GM23338 (cell line): ENCODE data around the gene PDE6H. TPM values are rescaled to one million over a fixed set of nuclear protein-coding genes. Genes with fewer than 3 reads are reported as not detected.

Experiments
- ATAC-seq: fragments of 200-7000 bp; cut with Tn5 transposase; 3 replicates; pipeline ENCODE4 v1.9.1; 2020
- DNase-seq: peaks from one replicate; pipeline ENCODE4 v3.0.0-alpha.2; 2015; ENCODE audit warnings: low spot score
- H2AFZ ChIP-seq: fragments of 200-600 bp; sonication (generic); 2 replicates; pipeline ENCODE4 v1.8.0; 2016; ENCODE audit warnings: antibody characterized with exemption, mild to moderate bottlenecking, moderate library complexity
- H3F3A ChIP-seq: fragments of 200-600 bp; sonication (generic); replicated peaks from 2 replicates; pipeline ENCODE4 v1.8.0; 2017; ENCODE audit warnings: antibody characterized with exemption, mixed run types, low read depth
- H3K27ac ChIP-seq: fragments of 200-600 bp; sonication (generic); 2 replicates; pipeline ENCODE4 v1.6.1; 2016; ENCODE audit warnings: low read depth
- H3K27me3 ChIP-seq: fragments of 200-600 bp; sonication (generic); 2 replicates; pipeline ENCODE4 v1.8.0; 2016; ENCODE audit warnings: mild to moderate bottlenecking, mixed run types, moderate library complexity; ENCODE audit not compliant: insufficient read depth
- H3K36me3 ChIP-seq: fragments of 200-600 bp; sonication (generic); 2 replicates; pipeline ENCODE4 v1.8.0; 2016; ENCODE audit warnings: mild to moderate bottlenecking; ENCODE audit not compliant: insufficient read depth
- H3K4me1 ChIP-seq: fragments of 200-600 bp; sonication (generic); 2 replicates; pipeline ENCODE4 v1.8.0; 2016; ENCODE audit warnings: mild to moderate bottlenecking, moderate library complexity; ENCODE audit not compliant: insufficient read depth
- H3K4me2 ChIP-seq: fragments of 200-600 bp; sonication (generic); 2 replicates; pipeline ENCODE4 v1.7.1; 2017; ENCODE audit warnings: mixed run types
- H3K4me3 ChIP-seq: fragments of 200-600 bp; sonication (generic); 2 replicates; pipeline ENCODE4 v1.6.1; 2016; ENCODE audit warnings: mixed run types
- H3K79me2 ChIP-seq: fragments of 200-600 bp; sonication (generic); replicated peaks from 2 replicates; pipeline ENCODE4 v1.8.0; 2017; ENCODE audit warnings: mild to moderate bottlenecking; ENCODE audit not compliant: insufficient read depth
- H3K9me2 ChIP-seq: fragments of 200-600 bp; sonication (generic); 2 replicates; pipeline ENCODE4 v1.8.0; 2017; ENCODE audit not compliant: insufficient read depth
- H4K20me1 ChIP-seq: fragments of 200-600 bp; sonication (generic); replicated peaks from 2 replicates; pipeline ENCODE4 v1.8.0; 2017; ENCODE audit warnings: mild to moderate bottlenecking; ENCODE audit not compliant: insufficient read depth
- H3K27ac Mint-ChIP-seq: 2 replicates; pipeline ENCODE4 v1.8.0; 2020; ENCODE audit warnings: inconsistent platforms, mild to moderate bottlenecking, moderate library complexity, mixed read lengths
- H3K27me3 Mint-ChIP-seq: 3 replicates; pipeline ENCODE4 v1.8.0; 2022; ENCODE audit warnings: low read depth, mild to moderate bottlenecking, moderate library complexity, mixed read lengths, inconsistent platforms; ENCODE audit not compliant: insufficient read depth, poor library complexity
- H3K36me3 Mint-ChIP-seq: 3 replicates; pipeline ENCODE4 v1.8.0; 2021; ENCODE audit warnings: low read depth, mild to moderate bottlenecking, inconsistent platforms, moderate library complexity, mixed read lengths
- H3K4me1 Mint-ChIP-seq: 3 replicates; pipeline ENCODE4 v1.8.0; 2020; ENCODE audit warnings: mild to moderate bottlenecking, inconsistent platforms, mixed read lengths
- H3K4me3 Mint-ChIP-seq: 3 replicates; pipeline ENCODE4 v1.8.0; 2021; ENCODE audit warnings: moderate library complexity, mild to moderate bottlenecking, inconsistent platforms, mixed read lengths
- H3K9me3 Mint-ChIP-seq: 3 replicates; pipeline ENCODE4 v1.8.0; 2020; ENCODE audit warnings: moderate library complexity, mild to moderate bottlenecking, inconsistent platforms, mixed read lengths
- CREB1 ChIP-seq: fragments of 250-450 bp; sonication (Bioruptor Pico); IDR thresholded peaks from 2 replicates; pipeline ENCODE4 v1.5.0; 2020; ENCODE audit warnings: low read depth, mild to moderate bottlenecking, moderate library complexity
- EZH2 ChIP-seq: fragments of 200-600 bp; sonication (generic); IDR thresholded peaks from one replicate; pipeline ENCODE4 v1.8.0; 2017; ENCODE audit warnings: antibody characterized with exemption, mild to moderate bottlenecking, low read depth; ENCODE audit not compliant: unreplicated experiment
- EZH2phosphoT487 ChIP-seq: fragments of 200-600 bp; sonication (generic); IDR thresholded peaks from one replicate; pipeline ENCODE4 v1.8.1; 2018; ENCODE audit warnings: antibody characterized with exemption; ENCODE audit not compliant: unreplicated experiment
- JUNB ChIP-seq: IDR thresholded peaks from one replicate; pipeline ENCODE4 v1.6.1; 2016; ENCODE audit warnings: antibody characterized with exemption; ENCODE audit not compliant: unreplicated experiment
- POLR2AphosphoS5 ChIP-seq: IDR thresholded peaks from 2 replicates; pipeline ENCODE4 v1.6.1; 2016; ENCODE audit warnings: antibody characterized with exemption, low read depth
- STAT1 ChIP-seq: IDR thresholded peaks from one replicate; pipeline ENCODE4 v1.6.1; 2016; ENCODE audit warnings: antibody characterized with exemption; ENCODE audit not compliant: unreplicated experiment
- ZNF114 ChIP-seq: fragments of 250-450 bp; sonication (Bioruptor Pico); IDR thresholded peaks from 2 replicates; pipeline ENCODE4 v1.5.0; 2020; ENCODE audit warnings: mild to moderate bottlenecking, moderate library complexity
- ZNF331 ChIP-seq: fragments of 250-450 bp; sonication (Bioruptor Pico); IDR thresholded peaks from 2 replicates; pipeline ENCODE4 v1.5.0; 2020; ENCODE audit warnings: low read depth, mild to moderate bottlenecking, moderate library complexity
- polyA plus RNA-seq: library from polyadenylated mRNA; unstranded; fragments of >200 nt; fragmentation: Nextera tagmentation; extraction: Ambion mirVana; gene quantifications from 2 replicates; pipeline ENCODE4 v1.2.1, GENCODE V29; 2016
- total RNA-seq: library from RNA; depleted of rRNA; stranded (reverse); fragments of >200 nt; shearing (Covaris generic); gene quantifications from 2 replicates; pipeline ENCODE4 v1.2.3, GENCODE V29; 2014
- TF ChIP-seq, protein P1 (sequence below): IDR thresholded peaks from 2 replicates; pipeline ENCODE4 v1.6.1; 2016; ENCODE audit warnings: antibody characterized with exemption
- TF ChIP-seq, protein P2 (sequence below), 2 experiments: fragments of 200-600 bp in 1 of 2; sonication (generic) in 1 of 2; conservative IDR thresholded peaks; 2 replicates each; pipeline versions ENCODE4 v1.5.1 to v1.6.1; 2016 to 2017; ENCODE audit warnings: antibody characterized with exemption in 2 of 2, low read depth in 2 of 2, mild to moderate bottlenecking in 2 of 2, moderate library complexity in 1 of 2
- TF ChIP-seq, protein P3 (sequence below): IDR thresholded peaks from one replicate; pipeline ENCODE4 v1.6.1; 2018; ENCODE audit warnings: antibody characterized with exemption; ENCODE audit not compliant: unreplicated experiment
- TF ChIP-seq, protein P4 (sequence below): fragments of 250-450 bp; sonication (Bioruptor Pico); IDR thresholded peaks from 2 replicates; pipeline ENCODE4 v1.5.0; 2020; ENCODE audit warnings: mild to moderate bottlenecking, moderate library complexity

Gene PDE6H
- total and polyA plus RNA-seq, 2 experiments from 2014 or later: not detected

DNA sequence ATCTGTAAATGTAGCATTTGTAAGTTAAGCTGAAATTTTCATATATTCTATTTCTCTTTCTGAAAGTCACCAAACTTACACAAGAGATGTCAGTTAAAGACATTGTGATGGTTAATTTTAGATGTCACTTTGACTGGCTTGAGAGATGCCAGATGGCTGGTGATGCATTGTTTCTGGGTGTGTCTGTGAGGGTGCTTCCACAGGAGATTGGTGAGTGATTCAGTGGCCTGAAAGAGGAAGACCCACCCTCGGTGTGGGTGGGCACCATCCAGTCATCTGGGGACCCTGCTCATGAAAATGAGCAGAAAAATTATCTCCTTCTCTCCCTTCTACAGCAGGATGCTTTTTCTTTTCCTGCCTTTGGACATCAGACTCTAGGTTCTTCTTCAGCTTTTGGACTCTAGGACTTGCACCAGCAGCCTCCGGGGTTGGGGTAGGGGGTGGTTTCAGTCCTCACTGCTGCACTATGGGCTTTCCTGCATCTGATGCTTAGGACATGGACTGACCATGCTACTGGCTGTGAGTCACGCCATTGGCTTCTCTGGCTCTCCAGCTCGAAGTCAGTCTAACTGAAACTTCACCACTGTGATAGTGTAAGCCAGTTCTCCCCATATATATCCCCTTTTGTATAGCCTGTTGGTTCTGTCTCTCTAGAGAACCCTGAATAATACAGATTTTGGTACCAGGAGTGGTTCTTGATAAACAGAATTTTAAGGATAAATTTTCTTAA is 20.9 kb downstream of the PDE6H start:
- Histone ChIP-seq H3K27ac (no peak overlapping the region), H3K79me2 (no peaks in the 10 kb centered on the region), H3K4me3 (no peak overlapping the region), H3F3A (no peaks in the 10 kb centered on the region), H3K4me2 (no peak overlapping the region), H3K36me3 (no peaks in the 10 kb centered on the region), H3K27me3 (no peaks in the 10 kb centered on the region), H2AFZ (0 out of 2 replicates have a peak overlapping the region, but pooled peaks have one; percentile 15), H3K9me2 (no peaks in the 10 kb centered on the region), H3K4me1 (no peaks in the 10 kb centered on the region), H4K20me1 (no peaks in the 10 kb centered on the region)
- no peaks in the 10 kb centered on the region for H3K4me1 Mint-ChIP-seq
- H3K27ac Mint-ChIP-seq: no peak overlapping the region
- no peak overlapping the region for H3K4me3 Mint-ChIP-seq
- H3K9me3 Mint-ChIP-seq: no peaks in the 10 kb centered on the region; the same call in 2 of the 3 replicates
- no peaks in the 10 kb centered on the region for H3K27me3 Mint-ChIP-seq
- no peaks in the 10 kb centered on the region for H3K36me3 Mint-ChIP-seq
- ATAC-seq (no peak), DNase-seq (no peak)
- TF ChIP-seq JUNB (no peak), ZNF331 (CRISPR knock-in tag) (no peak), EZH2 (no peak), POLR2AphosphoS5 (no peak), ZNF114 (no peak), CREB1 (CRISPR knock-in tag) (no peak), STAT1 (no peak), EZH2phosphoT487 (no peak)
- TF ChIP-seq, protein P1, sequence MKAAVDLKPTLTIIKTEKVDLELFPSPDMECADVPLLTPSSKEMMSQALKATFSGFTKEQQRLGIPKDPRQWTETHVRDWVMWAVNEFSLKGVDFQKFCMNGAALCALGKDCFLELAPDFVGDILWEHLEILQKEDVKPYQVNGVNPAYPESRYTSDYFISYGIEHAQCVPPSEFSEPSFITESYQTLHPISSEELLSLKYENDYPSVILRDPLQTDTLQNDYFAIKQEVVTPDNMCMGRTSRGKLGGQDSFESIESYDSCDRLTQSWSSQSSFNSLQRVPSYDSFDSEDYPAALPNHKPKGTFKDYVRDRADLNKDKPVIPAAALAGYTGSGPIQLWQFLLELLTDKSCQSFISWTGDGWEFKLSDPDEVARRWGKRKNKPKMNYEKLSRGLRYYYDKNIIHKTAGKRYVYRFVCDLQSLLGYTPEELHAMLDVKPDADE: no peak
- TF ChIP-seq, protein P2, sequence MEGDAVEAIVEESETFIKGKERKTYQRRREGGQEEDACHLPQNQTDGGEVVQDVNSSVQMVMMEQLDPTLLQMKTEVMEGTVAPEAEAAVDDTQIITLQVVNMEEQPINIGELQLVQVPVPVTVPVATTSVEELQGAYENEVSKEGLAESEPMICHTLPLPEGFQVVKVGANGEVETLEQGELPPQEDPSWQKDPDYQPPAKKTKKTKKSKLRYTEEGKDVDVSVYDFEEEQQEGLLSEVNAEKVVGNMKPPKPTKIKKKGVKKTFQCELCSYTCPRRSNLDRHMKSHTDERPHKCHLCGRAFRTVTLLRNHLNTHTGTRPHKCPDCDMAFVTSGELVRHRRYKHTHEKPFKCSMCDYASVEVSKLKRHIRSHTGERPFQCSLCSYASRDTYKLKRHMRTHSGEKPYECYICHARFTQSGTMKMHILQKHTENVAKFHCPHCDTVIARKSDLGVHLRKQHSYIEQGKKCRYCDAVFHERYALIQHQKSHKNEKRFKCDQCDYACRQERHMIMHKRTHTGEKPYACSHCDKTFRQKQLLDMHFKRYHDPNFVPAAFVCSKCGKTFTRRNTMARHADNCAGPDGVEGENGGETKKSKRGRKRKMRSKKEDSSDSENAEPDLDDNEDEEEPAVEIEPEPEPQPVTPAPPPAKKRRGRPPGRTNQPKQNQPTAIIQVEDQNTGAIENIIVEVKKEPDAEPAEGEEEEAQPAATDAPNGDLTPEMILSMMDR (conservative IDR thresholded peaks at IDR 0.05; ENCODE audit: low read depth in 2 of 2): no peak
- TF ChIP-seq, protein P3, sequence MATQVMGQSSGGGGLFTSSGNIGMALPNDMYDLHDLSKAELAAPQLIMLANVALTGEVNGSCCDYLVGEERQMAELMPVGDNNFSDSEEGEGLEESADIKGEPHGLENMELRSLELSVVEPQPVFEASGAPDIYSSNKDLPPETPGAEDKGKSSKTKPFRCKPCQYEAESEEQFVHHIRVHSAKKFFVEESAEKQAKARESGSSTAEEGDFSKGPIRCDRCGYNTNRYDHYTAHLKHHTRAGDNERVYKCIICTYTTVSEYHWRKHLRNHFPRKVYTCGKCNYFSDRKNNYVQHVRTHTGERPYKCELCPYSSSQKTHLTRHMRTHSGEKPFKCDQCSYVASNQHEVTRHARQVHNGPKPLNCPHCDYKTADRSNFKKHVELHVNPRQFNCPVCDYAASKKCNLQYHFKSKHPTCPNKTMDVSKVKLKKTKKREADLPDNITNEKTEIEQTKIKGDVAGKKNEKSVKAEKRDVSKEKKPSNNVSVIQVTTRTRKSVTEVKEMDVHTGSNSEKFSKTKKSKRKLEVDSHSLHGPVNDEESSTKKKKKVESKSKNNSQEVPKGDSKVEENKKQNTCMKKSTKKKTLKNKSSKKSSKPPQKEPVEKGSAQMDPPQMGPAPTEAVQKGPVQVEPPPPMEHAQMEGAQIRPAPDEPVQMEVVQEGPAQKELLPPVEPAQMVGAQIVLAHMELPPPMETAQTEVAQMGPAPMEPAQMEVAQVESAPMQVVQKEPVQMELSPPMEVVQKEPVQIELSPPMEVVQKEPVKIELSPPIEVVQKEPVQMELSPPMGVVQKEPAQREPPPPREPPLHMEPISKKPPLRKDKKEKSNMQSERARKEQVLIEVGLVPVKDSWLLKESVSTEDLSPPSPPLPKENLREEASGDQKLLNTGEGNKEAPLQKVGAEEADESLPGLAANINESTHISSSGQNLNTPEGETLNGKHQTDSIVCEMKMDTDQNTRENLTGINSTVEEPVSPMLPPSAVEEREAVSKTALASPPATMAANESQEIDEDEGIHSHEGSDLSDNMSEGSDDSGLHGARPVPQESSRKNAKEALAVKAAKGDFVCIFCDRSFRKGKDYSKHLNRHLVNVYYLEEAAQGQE: no peak
- TF ChIP-seq, protein P4, sequence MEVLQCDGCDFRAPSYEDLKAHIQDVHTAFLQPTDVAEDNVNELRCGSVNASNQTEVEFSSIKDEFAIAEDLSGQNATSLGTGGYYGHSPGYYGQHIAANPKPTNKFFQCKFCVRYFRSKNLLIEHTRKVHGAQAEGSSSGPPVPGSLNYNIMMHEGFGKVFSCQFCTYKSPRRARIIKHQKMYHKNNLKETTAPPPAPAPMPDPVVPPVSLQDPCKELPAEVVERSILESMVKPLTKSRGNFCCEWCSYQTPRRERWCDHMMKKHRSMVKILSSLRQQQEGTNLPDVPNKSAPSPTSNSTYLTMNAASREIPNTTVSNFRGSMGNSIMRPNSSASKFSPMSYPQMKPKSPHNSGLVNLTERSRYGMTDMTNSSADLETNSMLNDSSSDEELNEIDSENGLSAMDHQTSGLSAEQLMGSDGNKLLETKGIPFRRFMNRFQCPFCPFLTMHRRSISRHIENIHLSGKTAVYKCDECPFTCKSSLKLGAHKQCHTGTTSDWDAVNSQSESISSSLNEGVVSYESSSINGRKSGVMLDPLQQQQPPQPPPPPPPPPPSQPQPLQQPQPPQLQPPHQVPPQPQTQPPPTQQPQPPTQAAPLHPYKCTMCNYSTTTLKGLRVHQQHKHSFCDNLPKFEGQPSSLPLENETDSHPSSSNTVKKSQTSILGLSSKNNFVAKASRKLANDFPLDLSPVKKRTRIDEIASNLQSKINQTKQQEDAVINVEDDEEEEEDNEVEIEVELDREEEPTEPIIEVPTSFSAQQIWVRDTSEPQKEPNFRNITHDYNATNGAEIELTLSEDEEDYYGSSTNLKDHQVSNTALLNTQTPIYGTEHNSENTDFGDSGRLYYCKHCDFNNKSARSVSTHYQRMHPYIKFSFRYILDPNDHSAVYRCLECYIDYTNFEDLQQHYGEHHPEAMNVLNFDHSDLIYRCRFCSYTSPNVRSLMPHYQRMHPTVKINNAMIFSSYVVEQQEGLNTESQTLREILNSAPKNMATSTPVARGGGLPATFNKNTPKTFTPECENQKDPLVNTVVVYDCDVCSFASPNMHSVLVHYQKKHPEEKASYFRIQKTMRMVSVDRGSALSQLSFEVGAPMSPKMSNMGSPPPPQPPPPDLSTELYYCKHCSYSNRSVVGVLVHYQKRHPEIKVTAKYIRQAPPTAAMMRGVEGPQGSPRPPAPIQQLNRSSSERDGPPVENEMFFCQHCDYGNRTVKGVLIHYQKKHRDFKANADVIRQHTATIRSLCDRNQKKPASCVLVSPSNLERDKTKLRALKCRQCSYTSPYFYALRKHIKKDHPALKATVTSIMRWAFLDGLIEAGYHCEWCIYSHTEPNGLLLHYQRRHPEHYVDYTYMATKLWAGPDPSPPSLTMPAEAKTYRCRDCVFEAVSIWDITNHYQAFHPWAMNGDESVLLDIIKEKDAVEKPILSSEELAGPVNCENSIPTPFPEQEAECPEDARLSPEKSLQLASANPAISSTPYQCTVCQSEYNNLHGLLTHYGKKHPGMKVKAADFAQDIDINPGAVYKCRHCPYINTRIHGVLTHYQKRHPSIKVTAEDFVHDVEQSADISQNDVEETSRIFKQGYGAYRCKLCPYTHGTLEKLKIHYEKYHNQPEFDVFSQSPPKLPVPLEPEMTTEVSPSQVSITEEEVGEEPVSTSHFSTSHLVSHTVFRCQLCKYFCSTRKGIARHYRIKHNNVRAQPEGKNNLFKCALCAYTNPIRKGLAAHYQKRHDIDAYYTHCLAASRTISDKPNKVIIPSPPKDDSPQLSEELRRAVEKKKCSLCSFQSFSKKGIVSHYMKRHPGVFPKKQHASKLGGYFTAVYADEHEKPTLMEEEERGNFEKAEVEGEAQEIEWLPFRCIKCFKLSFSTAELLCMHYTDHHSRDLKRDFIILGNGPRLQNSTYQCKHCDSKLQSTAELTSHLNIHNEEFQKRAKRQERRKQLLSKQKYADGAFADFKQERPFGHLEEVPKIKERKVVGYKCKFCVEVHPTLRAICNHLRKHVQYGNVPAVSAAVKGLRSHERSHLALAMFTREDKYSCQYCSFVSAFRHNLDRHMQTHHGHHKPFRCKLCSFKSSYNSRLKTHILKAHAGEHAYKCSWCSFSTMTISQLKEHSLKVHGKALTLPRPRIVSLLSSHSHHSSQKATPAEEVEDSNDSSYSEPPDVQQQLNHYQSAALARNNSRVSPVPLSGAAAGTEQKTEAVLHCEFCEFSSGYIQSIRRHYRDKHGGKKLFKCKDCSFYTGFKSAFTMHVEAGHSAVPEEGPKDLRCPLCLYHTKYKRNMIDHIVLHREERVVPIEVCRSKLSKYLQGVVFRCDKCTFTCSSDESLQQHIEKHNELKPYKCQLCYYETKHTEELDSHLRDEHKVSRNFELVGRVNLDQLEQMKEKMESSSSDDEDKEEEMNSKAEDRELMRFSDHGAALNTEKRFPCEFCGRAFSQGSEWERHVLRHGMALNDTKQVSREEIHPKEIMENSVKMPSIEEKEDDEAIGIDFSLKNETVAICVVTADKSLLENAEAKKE (CRISPR knock-in tag): no peak
